NCI-H187 (cell line): ENCODE measurements around the gene VPS35L.

Source experiments
- DNase-seq, 2 experiments: peaks; one replicate each; lab custom pipeline; 2025; lab: John Stamatoyannopoulos, UW

VPS35L gene

GRCh38 chr16:19555186-19555937 lies at the start of gene VPS35L:
TSS of gene VPS35L (plus strand) at chr16:19555703. CDS start at chr16:19555730, 27 bp downstream.
- DNase-seq: peak; percentile 73 to 88

GRCh38 chr16:19506965-19507364 lies 48.5 kb upstream of the VPS35L start:
- no peak for DNase-seq

GRCh38 chr16:19507867-19508266 lies 47.6 kb upstream of the VPS35L start:
- DNase-seq: no peak

GRCh38 chr16:19512297-19512696 lies 43.2 kb upstream of the VPS35L start:
- no peak for DNase-seq

- DNase-seq: no peak
These were observed 42.0 kb upstream of the VPS35L start for GRCh38 chr16:19513377-19514053.

- no peak for DNase-seq
These were observed 39.7 kb upstream of the VPS35L start for GRCh38 chr16:19515757-19516156.

GRCh38 chr16:19517424-19518089 lies 37.9 kb upstream of the VPS35L start:
- no peak for DNase-seq

- DNase-seq: no peak
These were observed 37.1 kb upstream of the VPS35L start for GRCh38 chr16:19518388-19518787.

GRCh38 chr16:19520861-19521331 lies 34.6 kb upstream of the VPS35L start:
- no peak for DNase-seq

- DNase-seq: peak; percentile 62 to 64
These were observed 33.8 kb upstream of the VPS35L start, which contains the start of gene GDE1 for GRCh38 chr16:19521471-19522396. TSS of gene GDE1 (minus strand) at chr16:19522098. CDS start at chr16:19521964, 134 bp downstream.

- DNase-seq: peak in 1 of 2 experiments; percentile 33
These were observed 33.1 kb upstream of the VPS35L start for GRCh38 chr16:19522397-19522732.

GRCh38 chr16:19522760-19523159 lies 32.7 kb upstream of the VPS35L start:
- no peak for DNase-seq

GRCh38 chr16:19523184-19523558 lies 32.3 kb upstream of the VPS35L start:
- DNase-seq: no peak

- peak; percentile 39 to 83 for DNase-seq
These were observed 31.7 kb upstream of the VPS35L start, which contains the start of gene CCP110 for GRCh38 chr16:19523559-19524355. TSS of gene CCP110 (plus strand) at chr16:19523942. CDS start at chr16:19527882, 3,940 bp downstream.

GRCh38 chr16:19524356-19524615 lies 31.2 kb upstream of the VPS35L start:
- no peak for DNase-seq

- peak in 1 of 2 experiments; percentile 36 for DNase-seq
These were observed 30.7 kb upstream of the VPS35L start for GRCh38 chr16:19524616-19525384.

GRCh38 chr16:19525385-19525723 lies 30.1 kb upstream of the VPS35L start:
- no peak for DNase-seq

- DNase-seq: no peak
These were observed 28.3 kb upstream of the VPS35L start for GRCh38 chr16:19527161-19527560.

GRCh38 chr16:19528666-19529065 lies 26.8 kb upstream of the VPS35L start:
- no peak for DNase-seq

GRCh38 chr16:19532601-19533000 lies 22.9 kb upstream of the VPS35L start:
- no peak for DNase-seq
